ENCODE results near the gene TASOR2.

Gene TASOR2

DNA sequence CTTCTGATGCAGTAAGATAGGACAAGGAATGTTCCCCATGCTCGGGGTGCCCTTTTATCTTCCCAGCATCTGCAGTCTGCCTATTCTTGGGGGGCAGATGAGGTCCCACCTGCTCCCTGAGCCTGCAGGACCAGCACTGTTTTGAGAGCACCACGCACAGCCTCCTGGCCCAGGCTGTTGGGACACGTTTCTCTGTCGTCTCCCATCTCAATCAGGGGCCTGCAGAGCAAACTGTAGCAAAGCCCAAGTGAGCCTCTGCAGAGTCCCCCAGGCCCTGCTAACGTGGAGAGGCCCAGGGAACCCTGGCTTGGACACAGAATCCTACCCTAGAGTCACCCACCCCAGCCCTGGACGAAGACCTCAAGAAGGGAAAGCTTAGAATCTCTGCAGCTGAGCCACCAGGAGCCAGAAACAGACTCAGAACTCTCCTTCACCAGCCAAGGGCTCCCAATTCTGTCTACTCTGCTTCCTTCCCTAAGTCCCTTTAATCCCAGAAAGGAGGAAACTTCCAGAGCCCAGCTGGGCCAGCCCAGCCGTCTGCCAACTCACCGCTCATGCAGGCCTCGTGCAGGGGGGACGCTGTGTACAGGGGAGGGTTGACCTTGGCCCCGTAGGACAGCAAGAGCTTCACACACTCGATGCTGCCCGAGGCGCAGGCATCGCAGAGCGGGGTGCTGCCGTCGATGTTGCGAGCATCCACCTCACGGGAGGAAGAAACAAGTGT is 33.8 kb upstream of the TASOR2 start:
- no peak for ATAC-seq
- Mint-ChIP-seq H3K4me3 (no peak overlapping the region), H3K27me3 (no peaks in the 10 kb centered on the region), H3K4me1 (peaks cover 12% of the 10 kb centered on the region), H3K36me3 (ENCODE audit: low read depth) (peaks cover 12% of the 10 kb centered on the region), H3K9me3 (no peaks in the 10 kb centered on the region), H3K27ac (no peak overlapping the region)
- no peak for DNase-seq

DNA sequence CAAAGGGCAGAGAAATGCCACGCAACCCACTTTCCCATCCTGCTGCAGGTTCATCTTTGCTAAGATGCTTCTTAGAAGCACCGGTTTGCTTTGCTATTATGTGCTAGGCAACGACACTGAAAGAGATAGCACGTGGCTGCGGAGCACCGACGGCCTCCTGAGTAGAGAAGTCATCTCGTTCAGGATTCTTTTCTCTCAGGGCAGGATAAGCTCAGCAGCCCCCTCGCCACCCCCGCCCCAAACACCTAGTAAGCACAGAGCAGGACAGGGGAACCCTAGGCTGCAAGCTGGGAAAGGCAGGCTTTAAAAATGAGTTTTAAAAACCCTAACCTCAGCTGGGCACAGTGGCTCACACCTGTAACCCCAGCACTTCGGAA is 33.3 kb upstream of the TASOR2 start:
- no peak overlapping the region for H3K4me3 Mint-ChIP-seq
- DNase-seq (no peak), ATAC-seq (no peak)
- H3K9me3 Mint-ChIP-seq = no peaks in the 10 kb centered on the region
- H3K27ac Mint-ChIP-seq = no peak overlapping the region
- H3K27me3 Mint-ChIP-seq = no peaks in the 10 kb centered on the region
- H3K36me3 Mint-ChIP-seq (ENCODE audit: low read depth) = peaks cover 12% of the 10 kb centered on the region
- H3K4me1 Mint-ChIP-seq = peaks cover 12% of the 10 kb centered on the region

DNA sequence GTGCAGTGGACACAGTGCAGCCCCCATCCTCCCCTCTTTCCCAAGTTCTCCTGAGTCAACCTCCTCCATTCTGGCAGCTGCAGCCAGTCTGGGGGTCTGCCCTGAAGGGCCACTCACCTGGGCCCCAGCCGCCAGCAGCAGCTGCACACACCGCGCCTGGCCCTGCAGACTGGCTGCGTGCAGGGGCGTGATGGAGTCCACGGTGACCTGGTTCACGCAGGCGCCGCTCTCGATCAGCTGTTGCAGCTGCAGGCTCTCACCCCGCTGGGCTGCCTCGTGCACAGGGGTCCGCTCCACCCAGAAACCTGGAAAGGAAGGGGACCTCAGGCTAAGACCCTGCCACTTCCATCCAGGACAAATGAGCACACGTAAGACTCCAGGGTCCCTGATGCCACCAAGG is 31.9 kb upstream of the TASOR2 start:
- Mint-ChIP-seq H3K9me3 (no peaks in the 10 kb centered on the region), H3K36me3 (ENCODE audit: low read depth) (peaks cover 10% of the 10 kb centered on the region), H3K4me1 (peaks cover 24% of the 10 kb centered on the region), H3K27me3 (no peaks in the 10 kb centered on the region), H3K27ac (no peak overlapping the region), H3K4me3 (no peak overlapping the region)
- DNase-seq (no peak), ATAC-seq (no peak)

DNA sequence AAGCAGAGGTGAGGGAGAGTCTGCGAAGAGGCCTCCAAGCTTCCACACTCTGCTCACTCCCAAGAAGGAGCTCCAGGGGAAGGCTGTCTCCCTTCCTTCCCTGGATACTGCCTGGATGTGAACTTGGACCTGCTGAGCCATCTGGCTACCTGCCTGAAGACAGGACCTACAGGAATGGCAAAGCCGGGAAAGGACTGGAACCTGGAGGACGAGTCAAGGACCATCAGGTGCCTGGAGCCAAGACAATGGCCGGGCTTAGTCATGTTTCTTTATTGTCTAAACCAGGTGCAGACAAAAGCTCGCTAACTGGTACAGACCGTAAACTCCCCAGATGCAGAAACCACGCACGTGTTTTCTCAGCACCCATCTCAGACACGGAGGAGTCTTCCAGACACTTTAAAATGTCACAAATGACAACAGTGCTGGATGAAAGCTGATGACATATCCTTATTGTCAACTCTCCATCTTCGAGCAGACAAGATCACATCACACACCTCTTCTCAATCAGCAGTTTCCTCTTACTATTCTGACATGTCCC is 30.4 kb upstream of the TASOR2 start:
- peaks cover 5% of the 10 kb centered on the region for H3K36me3 Mint-ChIP-seq (ENCODE audit: low read depth)
- no peak for DNase-seq
- no peaks in the 10 kb centered on the region for H3K27me3 Mint-ChIP-seq
- no peak for ATAC-seq
- H3K27ac Mint-ChIP-seq = no peak overlapping the region
- no peaks in the 10 kb centered on the region for H3K9me3 Mint-ChIP-seq
- peaks cover 22% of the 10 kb centered on the region for H3K4me1 Mint-ChIP-seq
- H3K4me3 Mint-ChIP-seq = no peak overlapping the region

DNA sequence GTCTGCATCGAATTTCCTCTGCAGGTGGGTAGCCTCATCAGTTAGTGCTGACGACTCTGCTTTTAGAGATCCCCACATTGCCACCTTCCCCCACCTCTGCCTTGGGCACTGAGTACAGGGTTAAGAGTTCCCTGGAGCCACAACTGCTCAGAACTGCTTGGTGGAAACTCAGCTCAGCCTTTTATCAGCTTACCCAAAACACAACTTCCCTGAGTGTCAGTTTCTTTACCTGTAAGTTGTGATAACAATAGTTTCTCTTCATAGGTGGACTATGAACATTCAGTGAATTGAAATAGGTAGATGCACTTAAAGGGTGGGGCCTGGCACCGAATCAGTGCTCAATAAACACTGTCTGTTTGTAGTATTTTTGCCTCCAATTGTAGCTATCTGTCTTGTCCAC is 29.5 kb upstream of the TASOR2 start:
- Mint-ChIP-seq H3K4me3 (no peak overlapping the region), H3K27me3 (no peaks in the 10 kb centered on the region), H3K9me3 (no peaks in the 10 kb centered on the region), H3K27ac (no peak overlapping the region), H3K36me3 (ENCODE audit: low read depth) (peaks cover under 1% of the 10 kb centered on the region), H3K4me1 (peaks cover 28% of the 10 kb centered on the region)
- DNase-seq = no peak
- ATAC-seq = no peak

DNA sequence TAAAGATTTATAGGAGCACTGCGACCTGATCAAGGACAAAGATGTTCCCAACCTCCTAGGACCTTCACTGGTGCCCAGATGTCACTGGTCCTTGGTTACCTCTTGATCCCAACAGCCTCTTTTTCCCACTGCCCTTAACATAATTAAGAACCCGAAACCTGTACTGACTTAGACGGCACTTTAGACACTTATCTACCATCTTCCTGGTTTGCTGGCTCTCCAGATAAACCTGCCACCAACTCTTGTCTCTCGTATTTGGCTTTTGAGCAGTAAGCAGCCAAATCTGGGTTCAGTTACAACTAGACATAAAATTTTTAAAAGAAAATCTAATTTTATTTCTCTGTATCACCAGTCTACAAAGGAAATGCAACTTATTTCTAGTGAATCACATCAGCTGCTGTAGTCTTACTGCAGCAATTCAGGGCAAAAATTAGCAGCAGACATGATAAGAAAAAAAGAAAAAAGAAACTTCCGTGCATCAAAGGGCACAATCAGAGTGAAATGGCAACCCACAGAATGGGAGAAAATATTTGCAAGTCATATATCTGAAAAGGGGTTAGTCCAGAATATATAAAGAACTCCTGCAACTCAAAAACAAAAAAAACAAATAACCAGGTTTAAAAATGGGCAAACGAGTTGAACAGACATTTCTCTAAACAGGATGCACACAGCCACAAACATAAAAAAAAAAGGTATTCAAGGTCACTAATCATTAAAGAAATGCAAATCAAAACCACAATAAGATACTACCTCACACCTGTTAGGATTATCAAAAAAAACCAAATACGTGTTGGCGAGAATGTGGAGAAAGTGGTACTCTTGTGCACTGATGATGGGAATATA is 27.7 kb upstream of the TASOR2 start:
- H3K4me1 Mint-ChIP-seq = peaks cover 33% of the 10 kb centered on the region
- H3K27me3 Mint-ChIP-seq = no peaks in the 10 kb centered on the region
- no peak for ATAC-seq
- H3K4me3 Mint-ChIP-seq = no peak overlapping the region
- no peaks in the 10 kb centered on the region for H3K36me3 Mint-ChIP-seq (ENCODE audit: low read depth)
- no peaks in the 10 kb centered on the region for H3K9me3 Mint-ChIP-seq
- no peak for DNase-seq
- H3K27ac Mint-ChIP-seq = no peak overlapping the region

DNA sequence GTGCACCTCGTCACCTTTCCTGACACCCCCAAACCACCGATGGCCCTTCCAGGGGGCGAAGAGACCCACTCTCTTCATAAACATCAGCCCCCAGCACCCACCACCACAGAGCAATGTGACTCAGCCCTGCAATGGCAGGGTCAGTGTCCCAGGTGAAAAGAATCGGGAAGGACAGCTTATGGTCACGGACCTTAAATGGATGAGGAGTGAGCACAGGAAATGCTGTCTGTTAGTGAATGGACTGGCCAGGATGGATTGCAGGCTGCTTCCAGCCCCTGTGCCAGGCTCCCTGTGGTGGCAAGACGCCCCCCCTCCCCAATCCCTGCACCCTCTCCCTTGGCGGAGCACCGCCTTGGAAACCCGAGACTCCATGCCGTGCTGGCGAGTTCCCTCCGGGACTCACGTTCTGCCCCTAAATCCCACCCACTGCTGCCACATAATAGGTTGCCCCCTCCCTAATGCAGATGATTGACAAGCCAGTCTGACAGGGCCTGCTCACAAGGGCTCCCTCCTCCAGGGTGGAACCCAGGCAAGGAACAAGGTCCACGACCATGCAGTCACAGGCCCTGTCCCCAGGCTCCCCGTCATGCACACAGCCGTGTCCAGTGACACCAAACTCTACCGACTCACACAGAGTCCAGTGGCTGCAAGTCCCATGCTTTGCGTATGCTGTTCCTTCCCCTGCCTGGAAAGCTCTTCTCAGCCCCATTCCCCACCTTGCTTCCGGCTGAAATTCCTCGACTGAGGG is 25.6 kb upstream of the TASOR2 start:
- H3K4me3 Mint-ChIP-seq = no peak overlapping the region

DNA sequence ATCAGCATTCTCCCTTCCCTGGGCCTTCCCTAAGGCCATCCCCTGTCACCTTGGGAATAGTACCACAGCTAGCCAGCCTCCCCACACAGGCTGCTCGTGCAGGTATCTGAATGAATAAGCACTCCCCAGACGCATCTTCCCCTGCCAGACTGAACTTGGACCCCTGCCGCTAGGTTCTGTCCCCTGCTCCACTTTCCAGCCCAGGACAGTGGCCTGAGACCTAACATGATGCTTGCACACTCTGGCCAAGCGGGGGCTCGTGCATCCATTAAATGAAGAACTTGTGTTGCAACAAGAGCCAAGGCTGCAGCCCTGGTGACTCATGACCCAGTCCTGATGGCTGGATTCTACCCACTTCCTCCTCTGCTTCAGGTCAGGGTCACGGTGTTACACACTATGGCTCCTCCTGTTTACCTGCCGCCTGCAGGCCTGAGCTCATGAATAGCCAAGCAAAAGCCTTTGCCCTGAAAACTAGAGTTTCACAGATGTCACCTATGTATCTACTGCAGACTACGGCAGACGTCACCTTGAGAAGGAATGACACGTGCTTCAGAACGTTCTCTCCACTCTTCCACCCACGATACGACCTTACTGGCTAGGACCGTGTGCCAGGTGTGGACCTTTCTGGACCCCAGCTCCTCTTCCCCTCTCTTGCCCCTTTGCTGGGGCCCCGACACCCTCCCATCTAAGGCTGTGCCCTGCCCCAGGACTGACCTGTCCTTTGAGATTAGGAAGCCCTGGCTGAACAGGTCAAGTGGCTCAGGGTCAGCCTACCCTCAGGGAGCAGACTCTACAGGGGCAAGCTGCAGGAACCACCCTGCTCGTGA is 24.7 kb upstream of the TASOR2 start:
- H3K27ac Mint-ChIP-seq = no peak overlapping the region
- no peaks in the 10 kb centered on the region for H3K36me3 Mint-ChIP-seq (ENCODE audit: low read depth)
- peak; percentile 67 for ATAC-seq
- peaks cover 35% of the 10 kb centered on the region for H3K4me1 Mint-ChIP-seq
- H3K9me3 Mint-ChIP-seq = no peaks in the 10 kb centered on the region
- DNase-seq = no peak
- H3K4me3 Mint-ChIP-seq = no peak overlapping the region
- no peaks in the 10 kb centered on the region for H3K27me3 Mint-ChIP-seq

More for the DNA sequence above, 25.6 kb upstream of the TASOR2 start:
- Mint-ChIP-seq H3K9me3 (no peaks in the 10 kb centered on the region), H3K36me3 (ENCODE audit: low read depth) (no peaks in the 10 kb centered on the region), H3K4me1 (peaks cover 35% of the 10 kb centered on the region), H3K27me3 (no peaks in the 10 kb centered on the region), H3K27ac (no peak overlapping the region)
- no peak for ATAC-seq
- no peak for DNase-seq

DNA sequence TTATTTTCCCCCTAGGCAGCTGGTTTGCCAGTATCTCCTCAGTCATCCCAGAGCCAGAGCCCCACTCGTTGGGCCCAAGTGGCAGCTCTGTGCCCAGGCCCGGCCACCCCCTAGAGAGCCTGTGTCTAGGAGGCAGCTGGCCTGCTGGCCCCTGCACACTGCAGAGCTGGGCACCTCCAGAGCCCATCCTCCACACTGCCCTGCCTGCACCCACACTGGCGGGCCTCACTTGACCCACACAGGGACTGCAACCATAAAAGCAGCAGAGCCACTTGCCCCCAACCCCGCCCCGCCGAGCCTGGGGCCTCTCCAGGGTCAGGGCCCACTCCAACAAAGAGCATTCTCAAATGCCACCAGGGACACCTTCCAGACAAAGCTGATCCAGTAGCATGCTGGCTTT is 23.6 kb upstream of the TASOR2 start:
- peaks cover 31% of the 10 kb centered on the region for H3K4me1 Mint-ChIP-seq
- H3K27me3 Mint-ChIP-seq = no peaks in the 10 kb centered on the region
- H3K36me3 Mint-ChIP-seq (ENCODE audit: low read depth) = no peaks in the 10 kb centered on the region
- DNase-seq (no peak), ATAC-seq (no peak)
- H3K4me3 Mint-ChIP-seq = no peak overlapping the region
- H3K9me3 Mint-ChIP-seq = no peaks in the 10 kb centered on the region
- no peak overlapping the region for H3K27ac Mint-ChIP-seq

DNA sequence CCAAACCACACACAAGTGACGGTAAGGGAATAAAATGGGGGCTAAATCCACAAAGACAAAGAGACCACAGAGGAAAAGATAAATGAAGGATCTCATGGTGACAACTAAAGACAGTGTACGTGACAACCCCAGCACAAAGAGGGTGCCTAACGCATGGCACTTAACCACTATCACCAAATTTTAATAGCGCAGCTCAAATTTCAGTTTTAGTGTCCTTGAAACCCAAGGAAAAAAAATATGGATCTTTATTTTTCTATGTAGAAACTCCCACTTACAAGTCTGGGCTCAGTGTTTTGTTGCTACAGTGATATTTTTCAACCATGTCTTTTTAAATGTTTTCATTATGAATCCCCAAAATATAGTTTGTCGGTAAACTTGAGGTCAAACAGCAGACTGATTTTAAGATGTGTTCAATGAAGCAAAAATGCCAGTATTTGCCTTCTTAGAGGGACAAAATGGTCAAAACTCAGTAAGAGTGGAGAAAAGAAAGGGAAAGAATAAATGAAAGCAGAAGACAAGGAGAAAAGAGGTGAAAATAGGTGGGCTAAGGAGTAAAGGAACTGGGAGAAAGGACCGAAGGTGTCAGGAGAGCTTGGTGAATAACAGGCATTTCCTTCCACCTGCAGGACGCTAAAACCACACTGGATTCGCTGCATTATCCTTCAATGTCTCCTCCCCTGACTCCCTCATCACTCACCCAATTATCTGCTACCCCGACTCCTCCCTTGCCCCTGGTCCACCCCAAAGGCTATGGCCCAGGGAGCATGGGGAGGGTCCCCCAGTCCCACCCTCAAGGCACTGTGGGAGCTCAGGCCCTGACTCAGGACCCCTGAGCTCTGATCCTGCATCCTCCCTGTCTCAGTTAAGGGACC is 21.7 kb upstream of the TASOR2 start:
- no peak overlapping the region for H3K4me3 Mint-ChIP-seq
- H3K4me1 Mint-ChIP-seq = peaks cover 29% of the 10 kb centered on the region
- H3K9me3 Mint-ChIP-seq = no peaks in the 10 kb centered on the region
- H3K27ac Mint-ChIP-seq = no peak overlapping the region
- ATAC-seq (no peak), DNase-seq (no peak)
- H3K27me3 Mint-ChIP-seq = peaks cover 5% of the 10 kb centered on the region
- H3K36me3 Mint-ChIP-seq (ENCODE audit: low read depth) = no peaks in the 10 kb centered on the region

DNA sequence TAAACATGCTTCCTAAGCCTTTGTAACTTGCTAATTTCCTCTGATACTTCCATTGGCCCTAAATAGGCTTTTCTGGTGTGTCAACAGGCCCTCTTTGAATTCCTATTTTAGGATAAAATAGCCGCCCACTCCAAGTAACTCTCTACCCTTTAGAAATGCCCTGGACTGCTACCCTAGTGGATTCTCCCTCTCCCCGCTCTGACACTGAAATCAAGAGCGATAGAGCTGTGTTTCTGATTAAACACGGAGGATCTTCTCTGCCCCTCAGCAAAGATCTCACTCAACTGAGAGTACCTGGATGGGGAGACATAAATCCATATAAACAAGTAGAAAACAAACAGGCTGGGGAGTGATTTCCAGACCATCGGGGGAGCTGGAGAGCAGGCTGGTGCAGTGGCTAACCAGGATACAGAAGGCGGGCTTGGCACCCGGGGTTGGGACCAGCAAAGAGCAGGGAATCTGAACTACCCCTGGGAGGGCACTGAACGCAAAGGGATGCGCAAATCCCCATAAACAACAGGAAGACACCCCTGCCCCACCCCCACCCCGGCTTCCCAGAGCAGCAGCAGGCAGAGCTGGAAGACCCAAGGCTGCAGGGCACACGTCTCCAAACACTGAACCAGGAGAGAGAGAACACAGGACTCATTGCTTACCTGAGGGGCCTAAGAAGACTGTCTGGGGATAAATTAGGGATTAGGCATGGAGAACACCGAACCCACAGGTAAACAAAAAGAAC is 20.8 kb upstream of the TASOR2 start:
- H3K36me3 Mint-ChIP-seq (ENCODE audit: low read depth) = no peaks in the 10 kb centered on the region
- peaks cover 26% of the 10 kb centered on the region for H3K4me1 Mint-ChIP-seq
- H3K9me3 Mint-ChIP-seq = no peaks in the 10 kb centered on the region
- H3K4me3 Mint-ChIP-seq = no peak overlapping the region
- peaks cover 5% of the 10 kb centered on the region for H3K27me3 Mint-ChIP-seq
- ATAC-seq (no peak), DNase-seq (no peak)
- H3K27ac Mint-ChIP-seq = no peak overlapping the region

DNA sequence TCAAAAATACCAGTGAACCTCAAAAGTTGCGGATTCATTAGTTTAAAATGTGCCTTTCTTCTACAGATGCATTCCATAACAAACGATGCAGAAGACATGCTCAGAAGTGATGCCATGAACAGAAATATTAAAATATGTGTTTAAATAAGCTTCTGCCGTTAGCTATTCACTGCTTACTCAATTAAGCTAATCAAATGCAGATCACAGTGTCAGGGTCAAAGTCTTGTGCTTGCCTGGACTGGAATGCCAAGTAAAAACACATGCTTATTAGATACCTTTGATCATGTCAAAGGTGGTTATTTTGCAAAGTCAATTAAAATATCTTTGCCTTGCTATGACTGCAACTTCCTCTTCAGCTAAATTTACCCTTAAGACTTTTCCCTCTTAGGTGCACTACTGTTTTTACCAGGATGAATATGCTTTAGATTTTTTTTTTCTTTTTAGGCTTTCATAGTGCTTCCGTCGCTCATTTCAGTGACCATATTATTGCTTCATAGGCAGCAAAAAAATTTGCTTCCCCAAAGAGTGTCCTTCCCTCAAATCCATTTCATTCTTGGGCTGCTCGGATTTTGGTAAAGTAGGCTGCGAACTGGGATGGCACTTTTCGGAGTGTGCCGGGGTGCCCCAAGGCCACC is 19.1 kb upstream of the TASOR2 start:
- H3K27me3 Mint-ChIP-seq = peaks cover 7% of the 10 kb centered on the region
- ATAC-seq = no peak
- H3K36me3 Mint-ChIP-seq (ENCODE audit: low read depth) = no peaks in the 10 kb centered on the region
- no peaks in the 10 kb centered on the region for H3K9me3 Mint-ChIP-seq
- H3K4me3 Mint-ChIP-seq = peak overlapping the region; percentile 85
- H3K27ac Mint-ChIP-seq = no peak overlapping the region
- no peak for DNase-seq
- peaks cover 17% of the 10 kb centered on the region for H3K4me1 Mint-ChIP-seq

Measured in activated naive CD8-positive, alpha-beta T cell treated with anti-CD3 and anti-CD28 coated beads, Interleukin-2, amount 50 U/mL, for 24 hours (primary cell).